AG04450 (cell line): ENCODE data around the gene KRT85. TPM values are rescaled to one million over a fixed set of nuclear protein-coding genes. Genes with fewer than 3 reads are reported as not detected.

ENCODE experiments used
- CTCF ChIA-PET: fragments of 300-600, 350-600 bp; formaldehyde crosslinking; extraction: SDS; loops from one replicate; lab custom pipeline; 2022; ENCODE audit warnings: antibody characterized with exemption, inconsistent platforms; lab: Charles Lee
- POLR2A ChIA-PET: fragments of 350-600 bp; formaldehyde crosslinking; extraction: SDS; loops from one replicate; lab custom pipeline; 2021; ENCODE audit warnings: antibody characterized with exemption, inconsistent platforms; lab: Yijun Ruan, JAX
- DNase-seq: peaks from one replicate; pipeline ENCODE4 v3.0.0-alpha.2; 2011; ENCODE audit warnings: low read depth, low spot score
- H3K27ac ChIP-seq: one replicate; pipeline ENCODE4 v1.5.1; 2012; ENCODE audit warnings: low read depth, low read length, control low read depth
- H3K27me3 ChIP-seq: one replicate; pipeline ENCODE4 v1.6.0; 2012; ENCODE audit warnings: low read length; ENCODE audit not compliant: control insufficient read depth, insufficient read depth
- H3K4me3 ChIP-seq: 2 replicates; pipeline ENCODE4 v1.5.1; 2011; ENCODE audit warnings: mild to moderate bottlenecking, low read depth, low read length, control low read depth
- H3K9me3 ChIP-seq: 2 replicates; pipeline ENCODE4 v1.5.1; 2012; ENCODE audit warnings: low read length; ENCODE audit not compliant: control insufficient read depth, insufficient read depth
- CTCF ChIP-seq: IDR thresholded peaks from 2 replicates; pipeline ENCODE4 v1.5.1; 2011; ENCODE audit warnings: low read depth, low read length, control low read depth, inconsistent platforms
- polyA plus RNA-seq: library from polyadenylated mRNA; depleted of rRNA; stranded (reverse); fragments of >200 nt; gene quantifications from 2 replicates; pipeline ENCODE4 v1.2.3, GENCODE V29; 2011

Gene KRT85
- polyA plus RNA-seq, 1 experiment, result not detected

GRCh38 chr12:52391618-52392002 is 24.3 kb upstream of the KRT85 start:
- no peaks in the 10 kb centered on the region for H3K9me3 ChIP-seq
- no peak for TF ChIP-seq CTCF
- DNase-seq, result no peak
- ChIA-PET POLR2A (interaction anchor here (0.5 kb wide), 1 partner anchor 154 kb away, joined by 3 read pairs; no protein-coding TSS in a partner anchor), CTCF (interaction anchor here (0.9 to 1.8 kb wide), 4 partner anchors 19 to 488 kb away, joined by 3 to 13 read pairs (median 6); no protein-coding TSS in a partner anchor)
- peaks cover 37% of the 10 kb centered on the region for H3K27me3 ChIP-seq
- no peak overlapping the region for H3K4me3 ChIP-seq
- H3K27ac ChIP-seq, result no peak overlapping the region

DNA sequence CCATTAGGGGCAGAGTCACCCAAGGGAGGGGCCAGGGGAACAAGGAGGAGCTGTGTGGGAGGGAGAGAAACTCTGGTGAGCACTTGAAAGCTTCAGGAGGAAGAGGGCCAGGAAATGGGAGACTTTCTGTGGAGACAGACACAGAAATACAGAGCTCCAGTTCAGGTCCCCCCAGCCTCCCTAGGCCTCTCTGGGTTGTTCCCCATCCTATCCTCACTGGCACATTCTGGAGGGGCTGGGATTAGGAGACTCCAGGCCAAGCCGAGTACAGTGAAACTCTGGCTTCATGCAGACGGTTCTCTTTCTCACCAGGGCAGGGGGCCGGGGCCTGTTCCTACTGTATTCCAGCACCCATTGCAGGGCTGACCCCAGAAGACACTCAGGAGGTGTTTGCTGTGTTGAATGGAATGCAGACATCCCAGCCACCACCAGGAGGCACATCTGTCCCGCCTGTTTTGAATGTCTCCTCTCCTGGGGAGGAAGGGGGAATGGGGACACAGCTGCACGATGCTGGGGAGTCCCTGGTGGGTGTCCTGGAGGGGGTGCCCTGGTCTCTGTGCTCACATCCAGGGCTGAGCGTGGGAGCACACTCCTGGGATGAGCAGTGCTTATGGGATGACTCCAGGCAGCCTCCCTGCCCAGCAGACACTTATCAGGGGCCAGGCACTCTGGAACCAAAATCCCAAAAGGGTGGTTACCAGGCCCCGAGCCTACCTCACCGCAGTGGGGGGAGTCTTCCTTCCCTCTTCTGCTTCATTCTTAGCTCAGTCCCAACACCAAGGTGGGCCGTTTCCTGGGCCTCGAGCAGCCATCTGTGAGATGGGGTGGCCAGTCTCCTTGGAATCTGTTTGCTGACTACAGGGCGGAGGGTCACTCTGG is 23.7 kb upstream of the KRT85 start:
- ChIA-PET POLR2A (interaction anchor here (0.5 kb wide), 1 partner anchor 153 kb away, joined by 3 read pairs; no protein-coding TSS in a partner anchor), CTCF (interaction anchor here (0.8 to 1.8 kb wide), 5 partner anchors 19 to 489 kb away, joined by 3 to 13 read pairs (median 4); no protein-coding TSS in a partner anchor)
- H3K9me3 ChIP-seq, result no peaks in the 10 kb centered on the region
- no peak overlapping the region for H3K4me3 ChIP-seq
- DNase-seq, result no peak
- TF ChIP-seq CTCF, result peak; percentile 63
- H3K27ac ChIP-seq, result no peak overlapping the region
- peaks cover 36% of the 10 kb centered on the region for H3K27me3 ChIP-seq

GRCh38 chr12:52389313-52390207 is 22.3 kb upstream of the KRT85 start:
- H3K9me3 ChIP-seq, result no peaks in the 10 kb centered on the region
- POLR2A ChIA-PET, result no interaction called here
- H3K27ac ChIP-seq, result no peak overlapping the region
- no peak for DNase-seq
- CTCF ChIA-PET, result interaction anchor here (0.6 to 0.8 kb wide), 2 partner anchors 217 to 487 kb away, joined by 3 read pairs; no protein-coding TSS in a partner anchor
- H3K27me3 ChIP-seq, result peaks cover 31% of the 10 kb centered on the region
- H3K4me3 ChIP-seq, result no peak overlapping the region
- no peak for TF ChIP-seq CTCF

GRCh38 chr12:52387859-52388258 is 20.6 kb upstream of the KRT85 start:
- ChIA-PET POLR2A (no interaction called here), CTCF (interaction anchor here (1.3 kb wide), 1 partner anchor 16 kb away, joined by 5 read pairs; no protein-coding TSS in a partner anchor)
- no peak for TF ChIP-seq CTCF
- Histone ChIP-seq H3K27ac (no peak overlapping the region), H3K27me3 (peaks cover 29% of the 10 kb centered on the region), H3K9me3 (no peaks in the 10 kb centered on the region), H3K4me3 (no peak overlapping the region)
- DNase-seq, result no peak
